H9 (cell line): Measurements from ENCODE around the gene KIF26B. TPM values are rescaled to one million over a fixed set of nuclear protein-coding genes. Genes with fewer than 3 reads are reported as not detected.

Source experiments
- DNase-seq: peaks from one replicate; pipeline ENCODE4 v3.0.0-alpha.2; 2017
- H2AFZ ChIP-seq: one replicate; pipeline ENCODE4 v1.6.1; 2013; ENCODE audit warnings: mild to moderate bottlenecking, low read length, control low read depth, moderate library complexity
- H2AK5ac ChIP-seq: 2 replicates; pipeline ENCODE4 v1.6.1; 2013; ENCODE audit warnings: low read length, control low read depth, mixed read lengths; ENCODE audit not compliant: insufficient read length
- H2BK120ac ChIP-seq: one replicate; pipeline ENCODE4 v1.6.1; 2013; ENCODE audit warnings: low read depth, mild to moderate bottlenecking, low read length, control low read depth, inconsistent platforms; ENCODE audit not compliant: poor library complexity, severe bottlenecking
- H2BK12ac ChIP-seq: 2 replicates; pipeline ENCODE4 v1.6.1; 2013; ENCODE audit warnings: low read length, control low read depth, mixed read lengths, low read depth; ENCODE audit not compliant: insufficient read length
- H2BK15ac ChIP-seq: 2 replicates; pipeline ENCODE4 v1.6.1; 2013; ENCODE audit warnings: low read depth, low read length, control low read depth
- H2BK20ac ChIP-seq: one replicate; pipeline ENCODE4 v1.6.1; 2013; ENCODE audit warnings: low read depth, mild to moderate bottlenecking, low read length, control low read depth, inconsistent platforms; ENCODE audit not compliant: poor library complexity, severe bottlenecking
- H2BK5ac ChIP-seq: 2 replicates; pipeline ENCODE4 v1.6.1; 2013; ENCODE audit warnings: low read length, control low read depth, mixed read lengths; ENCODE audit not compliant: insufficient read length
- H3K14ac ChIP-seq: 2 replicates; pipeline ENCODE4 v1.6.1; 2013; ENCODE audit warnings: low read length, control low read depth; ENCODE audit not compliant: insufficient read depth
- H3K18ac ChIP-seq: 2 replicates; pipeline ENCODE4 v1.6.1; 2013; ENCODE audit warnings: low read depth, mild to moderate bottlenecking, mixed read lengths, low read length, control low read depth; ENCODE audit not compliant: insufficient read length
- H3K23ac ChIP-seq: 2 replicates; pipeline ENCODE4 v1.6.1; 2013; ENCODE audit warnings: low read length, control low read depth, mixed read lengths, low read depth; ENCODE audit not compliant: insufficient read length
- H3K23me2 ChIP-seq: 2 replicates; pipeline ENCODE4 v1.6.1; 2013; ENCODE audit warnings: low read depth, mild to moderate bottlenecking, mixed read lengths, low read length, control low read depth; ENCODE audit not compliant: insufficient read length, poor library complexity, severe bottlenecking
- H3K27ac ChIP-seq: 2 replicates; pipeline ENCODE4 v1.5.1; 2013; ENCODE audit warnings: low read length, control low read depth, mixed read lengths, low read depth; ENCODE audit not compliant: insufficient read length
- H3K27me3 ChIP-seq: 2 replicates; pipeline ENCODE4 v1.6.1; 2013; ENCODE audit warnings: low read length, control low read depth, inconsistent platforms; ENCODE audit not compliant: insufficient read depth
- H3K4ac ChIP-seq: 2 replicates; pipeline ENCODE4 v1.6.1; 2013; ENCODE audit warnings: low read depth, mild to moderate bottlenecking, control low read depth, inconsistent platforms, low read length, moderate library complexity
- H3K4me1 ChIP-seq: 2 replicates; pipeline ENCODE4 v1.6.1; 2013; ENCODE audit warnings: low read length, control low read depth, inconsistent platforms; ENCODE audit not compliant: insufficient read depth
- H3K4me2 ChIP-seq: 2 replicates; pipeline ENCODE4 v1.6.1; 2013; ENCODE audit warnings: low read length, control low read depth, mixed read lengths; ENCODE audit not compliant: insufficient read length, insufficient read depth
- H3K56ac ChIP-seq: 2 replicates; pipeline ENCODE4 v1.6.1; 2013; ENCODE audit warnings: low read depth, mild to moderate bottlenecking, mixed read lengths, low read length, control low read depth; ENCODE audit not compliant: insufficient read length
- H3K79me1 ChIP-seq: 2 replicates; pipeline ENCODE4 v1.6.1; 2013; ENCODE audit warnings: low read depth, mild to moderate bottlenecking, moderate library complexity, low read length, control low read depth, inconsistent platforms; ENCODE audit not compliant: insufficient read depth, poor library complexity, severe bottlenecking
- H3K79me2 ChIP-seq: 2 replicates; pipeline ENCODE4 v1.6.1; 2013; ENCODE audit warnings: low read length, control low read depth, inconsistent platforms; ENCODE audit not compliant: insufficient read depth
- H3K9ac ChIP-seq: 2 replicates; pipeline ENCODE4 v1.6.1; 2013; ENCODE audit warnings: low read length, control low read depth, mixed read lengths; ENCODE audit not compliant: insufficient read length; ENCODE audit errors: extremely low read depth
- H3K9me3 ChIP-seq: one replicate; pipeline ENCODE4 v1.6.1; 2013; ENCODE audit warnings: low read depth, low read length, inconsistent platforms; ENCODE audit not compliant: control insufficient read depth
- H3T11ph ChIP-seq: one replicate; pipeline ENCODE4 v1.6.1; 2013; ENCODE audit warnings: mild to moderate bottlenecking, low read length, control low read depth, inconsistent platforms
- H4K20me1 ChIP-seq: one replicate; pipeline ENCODE4 v1.6.1; 2013; ENCODE audit not compliant: control insufficient read depth, insufficient read length, insufficient read depth
- H4K5ac ChIP-seq: 2 replicates; pipeline ENCODE4 v1.6.1; 2013; ENCODE audit warnings: low read depth, mild to moderate bottlenecking, mixed read lengths, low read length, control low read depth; ENCODE audit not compliant: insufficient read length
- H4K8ac ChIP-seq: replicated peaks from 2 replicates; pipeline ENCODE4 v1.6.1; 2013; ENCODE audit warnings: low read length, control low read depth, mixed read lengths, low read depth; ENCODE audit not compliant: insufficient read length
- H4K91ac ChIP-seq: 2 replicates; pipeline ENCODE4 v1.6.1; 2013; ENCODE audit warnings: low read depth, mild to moderate bottlenecking, moderate library complexity, mixed read lengths, low read length, control low read depth; ENCODE audit not compliant: insufficient read length
- H3K27ac Mint-ChIP-seq, 3 experiments: 2 replicates in 2 of 3; 3 replicates in 1 of 3; pipeline ENCODE4 v1.8.0; 2020 to 2021; ENCODE audit warnings: mixed read lengths in 3 of 3, mild to moderate bottlenecking in 1 of 3, moderate library complexity in 1 of 3
- H3K27me3 Mint-ChIP-seq: 2 replicates; pipeline ENCODE4 v1.8.0; 2021; ENCODE audit warnings: low read depth, mild to moderate bottlenecking, moderate library complexity, mixed read lengths
- H3K36me3 Mint-ChIP-seq, 3 experiments: 2 replicates in 2 of 3; 3 replicates in 1 of 3; pipeline ENCODE4 v1.8.0; 2020 to 2021; ENCODE audit warnings: low read depth in 3 of 3, mixed read lengths in 3 of 3; ENCODE audit not compliant: insufficient read depth in 1 of 3
- H3K4me1 Mint-ChIP-seq, 2 experiments: 2 replicates each; pipeline ENCODE4 v1.8.0; 2020; ENCODE audit warnings: mixed read lengths in 2 of 2
- H3K4me3 Mint-ChIP-seq, 2 experiments: 2 replicates in 1 of 2; 3 replicates in 1 of 2; pipeline ENCODE4 v1.8.0; 2020 to 2021; ENCODE audit warnings: mild to moderate bottlenecking in 2 of 2, mixed read lengths in 2 of 2, moderate library complexity in 1 of 2
- H3K9me3 Mint-ChIP-seq, 2 experiments: 2 replicates in 1 of 2; 3 replicates in 1 of 2; pipeline ENCODE4 v1.8.0; 2020; ENCODE audit warnings: mild to moderate bottlenecking in 2 of 2, mixed read lengths in 2 of 2, moderate library complexity in 1 of 2
- WGBS: extraction: QIAGEN DNeasy Blood & Tissue Kit; methylation state at CpG from one replicate; pipeline ENCODE4 v1.1.7; 2013; ENCODE audit warnings: missing lambda C conversion rate, low lambda C conversion rate, mixed read lengths; ENCODE audit not compliant: insufficient read length; ENCODE audit errors: extremely low coverage; 5-methylcytosine and 5-hydroxymethylcytosine counted together
- total RNA-seq: library from RNA; stranded (reverse); gene quantifications from 2 replicates; pipeline ENCODE4 v1.2.1, GENCODE V29; 2021
- TF ChIP-seq, protein P1 (sequence below): fragments of 200-600 bp; sonication (generic); conservative IDR thresholded peaks from 3 replicates; pipeline ENCODE4 v1.8.0; 2021; ENCODE audit warnings: antibody characterized with exemption, mild to moderate bottlenecking

KIF26B gene
- total RNA-seq, 1 experiment from 2014 or later, result 0.13 TPM

GRCh38 chr1:245264226-245264625 lies 109.4 kb downstream of the KIF26B start:
- Histone ChIP-seq H3K14ac (no peak overlapping the region), H3K4ac (no peak overlapping the region), H3K79me1 (no peaks in the 10 kb centered on the region), H3K4me1 (no peaks in the 10 kb centered on the region; the same call in 1 of the 2 replicates), H3K18ac (no peak overlapping the region), H2BK120ac (no peak overlapping the region), H4K8ac (no peak overlapping the region), H3K23me2 (no peaks in the 10 kb centered on the region), H3K56ac (no peak overlapping the region), H3K4me2 (no peak overlapping the region), H2AFZ (no peak overlapping the region), H4K91ac (no peak overlapping the region), H3K23ac (no peak overlapping the region), H2BK12ac (no peak overlapping the region), H4K20me1 (no peaks in the 10 kb centered on the region), H4K5ac (no peak overlapping the region), H2BK5ac (no peak overlapping the region), H2BK15ac (no peak overlapping the region), H3T11ph (no peak overlapping the region), H3K9ac (no peak overlapping the region), H3K27ac (no peak overlapping the region), H3K79me2 (no peaks in the 10 kb centered on the region), H2AK5ac (no peak overlapping the region), H2BK20ac (no peak overlapping the region), H3K9me3 (no peaks in the 10 kb centered on the region), H3K27me3 (no peaks in the 10 kb centered on the region)
- DNase-seq, result no peak
- TF ChIP-seq, protein P1, sequence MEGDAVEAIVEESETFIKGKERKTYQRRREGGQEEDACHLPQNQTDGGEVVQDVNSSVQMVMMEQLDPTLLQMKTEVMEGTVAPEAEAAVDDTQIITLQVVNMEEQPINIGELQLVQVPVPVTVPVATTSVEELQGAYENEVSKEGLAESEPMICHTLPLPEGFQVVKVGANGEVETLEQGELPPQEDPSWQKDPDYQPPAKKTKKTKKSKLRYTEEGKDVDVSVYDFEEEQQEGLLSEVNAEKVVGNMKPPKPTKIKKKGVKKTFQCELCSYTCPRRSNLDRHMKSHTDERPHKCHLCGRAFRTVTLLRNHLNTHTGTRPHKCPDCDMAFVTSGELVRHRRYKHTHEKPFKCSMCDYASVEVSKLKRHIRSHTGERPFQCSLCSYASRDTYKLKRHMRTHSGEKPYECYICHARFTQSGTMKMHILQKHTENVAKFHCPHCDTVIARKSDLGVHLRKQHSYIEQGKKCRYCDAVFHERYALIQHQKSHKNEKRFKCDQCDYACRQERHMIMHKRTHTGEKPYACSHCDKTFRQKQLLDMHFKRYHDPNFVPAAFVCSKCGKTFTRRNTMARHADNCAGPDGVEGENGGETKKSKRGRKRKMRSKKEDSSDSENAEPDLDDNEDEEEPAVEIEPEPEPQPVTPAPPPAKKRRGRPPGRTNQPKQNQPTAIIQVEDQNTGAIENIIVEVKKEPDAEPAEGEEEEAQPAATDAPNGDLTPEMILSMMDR, result no peak
- Mint-ChIP-seq H3K4me1 (peaks cover 22 to 34% of the 10 kb centered on the region in 2 experiments), H3K27me3 (peaks cover 7% of the 10 kb centered on the region; the same call in 1 of the 2 replicates), H3K9me3 (no peaks in the 10 kb centered on the region; a peak in 1 of 5 replicates), H3K4me3 (no peak overlapping the region), H3K27ac (no peak overlapping the region), H3K36me3 (no peaks in the 10 kb centered on the region)
- no CpG with 5 or more reads among the region's 4 CpGs for WGBS
